Smooth muscle cell (in vitro differentiated cells): ENCODE data around the gene ACTN3. TPM values are rescaled to one million over a fixed set of nuclear protein-coding genes. Genes with fewer than 3 reads are reported as not detected.
"Not testable (repeated sequence)": the region's sequence is repeated elsewhere in the genome, so short reads cannot be mapped to it uniquely, and the experiment has no call there.

Experiments used
- DNase-seq: peaks from one replicate; lab custom pipeline; 2025; ENCODE audit not compliant: unreplicated experiment; lab: John Stamatoyannopoulos, UW
- H2AFZ ChIP-seq: fragments of 200-600 bp; sonication (generic); 2 replicates; pipeline ENCODE4 v1.6.0; 2016; ENCODE audit warnings: antibody characterized with exemption, low read depth, mild to moderate bottlenecking
- H3F3A ChIP-seq: fragments of 200-600 bp; sonication (generic); 2 replicates; pipeline ENCODE4 v1.6.0; 2017; ENCODE audit warnings: antibody characterized with exemption, low read depth
- H3K27ac ChIP-seq: fragments of 200-600 bp; sonication (generic); 2 replicates; pipeline ENCODE4 v1.5.1; 2016; ENCODE audit warnings: low read depth, mild to moderate bottlenecking
- H3K27me3 ChIP-seq: fragments of 200-600 bp; sonication (generic); 2 replicates; pipeline ENCODE4 v1.6.1; 2016; ENCODE audit warnings: low read depth, mild to moderate bottlenecking
- H3K36me3 ChIP-seq: fragments of 200-600 bp; sonication (generic); 2 replicates; pipeline ENCODE4 v1.5.1; 2016; ENCODE audit warnings: low read depth
- H3K4me1 ChIP-seq: fragments of 200-600 bp; sonication (generic); 2 replicates; pipeline ENCODE4 v1.5.1; 2016; ENCODE audit warnings: low read depth
- H3K4me2 ChIP-seq: fragments of 200-600 bp; sonication (generic); 2 replicates; pipeline ENCODE4 v1.6.0; 2016; ENCODE audit warnings: mild to moderate bottlenecking
- H3K4me3 ChIP-seq: fragments of 200-600 bp; sonication (generic); 2 replicates; pipeline ENCODE4 v1.5.1; 2016; ENCODE audit warnings: mild to moderate bottlenecking
- H3K79me2 ChIP-seq: fragments of 200-600 bp; sonication (generic); 2 replicates; pipeline ENCODE4 v1.6.0; 2016; ENCODE audit warnings: low read depth, mild to moderate bottlenecking
- H3K9ac ChIP-seq: fragments of 200-600 bp; sonication (generic); 2 replicates; pipeline ENCODE4 v1.6.0; 2016; ENCODE audit warnings: low read depth
- H3K9me3 ChIP-seq: fragments of 200-600 bp; sonication (generic); replicated peaks from 2 replicates; pipeline ENCODE4 v1.5.1; 2016; ENCODE audit warnings: low read depth
- H4K20me1 ChIP-seq: fragments of 200-600 bp; sonication (generic); 2 replicates; pipeline ENCODE4 v1.6.0; 2016; ENCODE audit warnings: low read depth
- WGBS: methylation state at CpG from one replicate; pipeline ENCODE4 v1.1.7; 2016; ENCODE audit warnings: low lambda C conversion rate; 5-methylcytosine and 5-hydroxymethylcytosine counted together
- polyA plus RNA-seq: library from polyadenylated mRNA; unstranded; fragments of >200 nt; fragmentation: Nextera tagmentation; extraction: Ambion mirVana; gene quantifications from 2 replicates; pipeline ENCODE4 v1.2.1, GENCODE V29; 2016
- total RNA-seq: library from RNA; depleted of rRNA; stranded (reverse); fragments of >200 nt; gene quantifications from 2 replicates; pipeline ENCODE4 v1.2.3, GENCODE V29; 2014
- TF ChIP-seq, protein P1 (sequence below): fragments of 200-600 bp; sonication (generic); IDR thresholded peaks from 2 replicates; pipeline ENCODE4 v1.5.1; 2017; ENCODE audit warnings: borderline replicate concordance, mild to moderate bottlenecking, antibody characterized with exemption; ENCODE audit not compliant: insufficient read depth, poor library complexity, severe bottlenecking

Gene ACTN3
- total and polyA plus RNA-seq, 2 experiments from 2014 or later, result 1.4 TPM; not detected in 1

DNA sequence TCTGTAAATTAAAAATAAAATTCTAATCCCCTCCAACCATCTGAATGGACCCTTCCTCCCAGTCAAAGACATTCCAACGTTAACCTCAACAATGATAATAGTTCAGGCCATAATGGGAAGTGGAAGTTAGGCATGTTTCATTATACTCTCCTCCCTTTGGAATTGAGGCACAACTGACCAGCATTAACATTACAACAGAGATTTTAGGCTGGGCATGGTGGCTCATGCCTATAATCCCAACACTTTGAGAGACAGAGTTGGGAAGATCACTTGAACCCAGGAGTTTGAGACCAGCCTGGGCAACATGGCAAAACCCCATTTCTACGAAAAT, 24.1 kb downstream of the ACTN3 start:
- H3K9ac ChIP-seq, result no peak overlapping the region
- H3K9me3 ChIP-seq, result no peaks in the 10 kb centered on the region
- H4K20me1 ChIP-seq, result no peaks in the 10 kb centered on the region
- no peak overlapping the region for H3K4me3 ChIP-seq
- 66% methylated on average over 2 of the region's 2 CpGs for WGBS
- no peaks in the 10 kb centered on the region for H3F3A ChIP-seq
- H3K4me2 ChIP-seq, result no peak overlapping the region
- no peak overlapping the region for H2AFZ ChIP-seq
- H3K27ac ChIP-seq, result no peak overlapping the region
- no peaks in the 10 kb centered on the region for H3K27me3 ChIP-seq
- DNase-seq, result no peak
- no peaks in the 10 kb centered on the region for H3K36me3 ChIP-seq
- TF ChIP-seq, protein P1, sequence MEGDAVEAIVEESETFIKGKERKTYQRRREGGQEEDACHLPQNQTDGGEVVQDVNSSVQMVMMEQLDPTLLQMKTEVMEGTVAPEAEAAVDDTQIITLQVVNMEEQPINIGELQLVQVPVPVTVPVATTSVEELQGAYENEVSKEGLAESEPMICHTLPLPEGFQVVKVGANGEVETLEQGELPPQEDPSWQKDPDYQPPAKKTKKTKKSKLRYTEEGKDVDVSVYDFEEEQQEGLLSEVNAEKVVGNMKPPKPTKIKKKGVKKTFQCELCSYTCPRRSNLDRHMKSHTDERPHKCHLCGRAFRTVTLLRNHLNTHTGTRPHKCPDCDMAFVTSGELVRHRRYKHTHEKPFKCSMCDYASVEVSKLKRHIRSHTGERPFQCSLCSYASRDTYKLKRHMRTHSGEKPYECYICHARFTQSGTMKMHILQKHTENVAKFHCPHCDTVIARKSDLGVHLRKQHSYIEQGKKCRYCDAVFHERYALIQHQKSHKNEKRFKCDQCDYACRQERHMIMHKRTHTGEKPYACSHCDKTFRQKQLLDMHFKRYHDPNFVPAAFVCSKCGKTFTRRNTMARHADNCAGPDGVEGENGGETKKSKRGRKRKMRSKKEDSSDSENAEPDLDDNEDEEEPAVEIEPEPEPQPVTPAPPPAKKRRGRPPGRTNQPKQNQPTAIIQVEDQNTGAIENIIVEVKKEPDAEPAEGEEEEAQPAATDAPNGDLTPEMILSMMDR, result no peak
- no peaks in the 10 kb centered on the region for H3K79me2 ChIP-seq
- peaks cover 11% of the 10 kb centered on the region for H3K4me1 ChIP-seq

DNA sequence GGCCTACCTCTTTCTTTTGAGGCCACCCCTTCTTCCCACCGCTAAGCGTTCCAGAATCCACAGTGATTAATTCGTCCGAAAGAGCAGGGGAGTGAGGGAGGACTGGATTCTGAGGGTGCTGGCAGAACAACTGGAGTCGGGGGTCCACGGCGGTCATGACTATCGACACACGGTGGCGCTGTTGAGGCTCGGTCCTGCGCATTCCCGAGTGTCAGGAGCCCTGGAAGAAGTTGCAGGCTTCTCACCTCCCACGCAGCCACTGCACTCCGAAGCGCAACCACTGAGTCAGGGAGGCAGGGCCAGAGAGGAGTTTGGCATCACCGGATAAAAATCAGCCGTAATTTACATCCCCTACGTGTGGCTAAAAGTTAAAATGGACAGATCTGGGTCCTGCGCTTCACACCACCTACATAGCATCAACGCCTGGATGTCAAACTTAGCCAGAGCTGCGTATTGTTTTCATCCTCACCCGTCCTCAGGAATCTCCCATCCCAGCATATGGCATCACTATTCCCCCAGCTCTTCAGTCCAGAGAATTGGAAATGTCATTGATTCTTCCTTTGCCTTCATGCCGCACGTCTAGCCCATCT, 32.4 kb downstream of the ACTN3 start:
- no peaks in the 10 kb centered on the region for H3K4me1 ChIP-seq
- H3K36me3 ChIP-seq, result no peaks in the 10 kb centered on the region
- TF ChIP-seq, protein P1, result peak; percentile 86
- H4K20me1 ChIP-seq, result no peaks in the 10 kb centered on the region
- peak overlapping the region; percentile 54 for H2AFZ ChIP-seq
- DNase-seq, result peak; percentile 55
- no peak overlapping the region for H3K9ac ChIP-seq
- no peaks in the 10 kb centered on the region for H3K9me3 ChIP-seq
- H3K4me3 ChIP-seq, result no peak overlapping the region
- 25% methylated on average over 25 of the region's 25 CpGs for WGBS
- H3K4me2 ChIP-seq, result peak overlapping the region; percentile 73
- no peaks in the 10 kb centered on the region for H3K27me3 ChIP-seq
- peaks cover 3% of the 10 kb centered on the region for H3F3A ChIP-seq
- no peak overlapping the region for H3K27ac ChIP-seq
- H3K79me2 ChIP-seq, result no peaks in the 10 kb centered on the region

DNA sequence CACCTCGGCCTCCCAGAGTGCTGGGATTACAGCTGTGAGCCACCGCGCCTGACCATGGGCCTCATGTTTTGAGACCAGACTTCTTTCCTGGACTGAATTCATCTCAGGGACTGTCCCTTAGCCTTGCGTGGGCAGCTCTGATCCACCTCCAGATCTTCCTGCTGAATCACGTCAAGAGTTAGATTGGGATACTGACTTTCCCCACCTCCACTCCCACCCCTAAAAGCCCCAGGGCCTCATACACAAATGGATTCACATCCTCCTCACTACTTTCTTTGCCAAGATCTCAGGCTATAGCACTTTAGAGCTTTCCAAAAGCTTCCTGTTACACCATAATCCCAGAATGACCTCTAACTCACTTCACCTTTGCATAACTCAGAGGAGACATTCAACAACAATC, 34.1 kb downstream of the ACTN3 start:
- Histone ChIP-seq H3K9ac (no peak overlapping the region), H3K9me3 (no peaks in the 10 kb centered on the region), H3F3A (peaks cover 3% of the 10 kb centered on the region), H3K36me3 (no peaks in the 10 kb centered on the region), H4K20me1 (no peaks in the 10 kb centered on the region), H3K4me1 (no peaks in the 10 kb centered on the region), H3K79me2 (no peaks in the 10 kb centered on the region), H3K27ac (peak overlapping the region; percentile 40), H3K4me3 (no peak overlapping the region), H2AFZ (no peak overlapping the region), H3K4me2 (no peak overlapping the region), H3K27me3 (no peaks in the 10 kb centered on the region)
- DNase-seq, result no peak
- 52% methylated on average over 5 of the region's 5 CpGs for WGBS
- TF ChIP-seq, protein P1, result no peak

DNA sequence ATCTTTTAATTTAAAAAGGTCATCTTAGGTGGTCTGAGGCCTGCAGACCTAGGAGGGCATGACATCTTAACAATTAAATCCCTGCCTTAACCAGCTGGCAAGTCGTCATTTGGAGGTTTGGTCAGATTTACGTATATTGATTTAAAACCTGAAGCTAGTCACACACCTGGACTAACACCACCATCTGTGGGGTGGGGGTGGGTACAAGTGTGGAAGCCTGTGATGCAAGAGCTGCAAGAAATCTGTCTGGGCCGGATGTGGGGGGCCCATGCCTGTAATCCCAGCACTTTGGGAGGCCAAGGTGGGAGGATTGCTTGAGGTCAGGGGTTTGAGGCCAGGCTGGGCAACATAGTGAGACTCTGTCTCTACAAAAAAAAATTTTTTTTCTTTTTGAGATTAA, 34.6 kb downstream of the ACTN3 start:
- DNase-seq, result no peak
- H3K79me2 ChIP-seq, result no peaks in the 10 kb centered on the region
- peaks cover 3% of the 10 kb centered on the region for H3F3A ChIP-seq
- no peak overlapping the region for H3K9ac ChIP-seq
- H3K36me3 ChIP-seq, result no peaks in the 10 kb centered on the region
- H3K4me1 ChIP-seq, result no peaks in the 10 kb centered on the region
- H3K27me3 ChIP-seq, result no peaks in the 10 kb centered on the region
- WGBS, result 92% methylated on average over 3 of the region's 3 CpGs
- H4K20me1 ChIP-seq, result no peaks in the 10 kb centered on the region
- TF ChIP-seq, protein P1, result no peak
- H3K4me3 ChIP-seq, result no peak overlapping the region
- peak overlapping the region; percentile 40 for H3K27ac ChIP-seq
- H3K9me3 ChIP-seq, result no peaks in the 10 kb centered on the region
- H3K4me2 ChIP-seq, result no peak overlapping the region
- no peak overlapping the region for H2AFZ ChIP-seq

DNA sequence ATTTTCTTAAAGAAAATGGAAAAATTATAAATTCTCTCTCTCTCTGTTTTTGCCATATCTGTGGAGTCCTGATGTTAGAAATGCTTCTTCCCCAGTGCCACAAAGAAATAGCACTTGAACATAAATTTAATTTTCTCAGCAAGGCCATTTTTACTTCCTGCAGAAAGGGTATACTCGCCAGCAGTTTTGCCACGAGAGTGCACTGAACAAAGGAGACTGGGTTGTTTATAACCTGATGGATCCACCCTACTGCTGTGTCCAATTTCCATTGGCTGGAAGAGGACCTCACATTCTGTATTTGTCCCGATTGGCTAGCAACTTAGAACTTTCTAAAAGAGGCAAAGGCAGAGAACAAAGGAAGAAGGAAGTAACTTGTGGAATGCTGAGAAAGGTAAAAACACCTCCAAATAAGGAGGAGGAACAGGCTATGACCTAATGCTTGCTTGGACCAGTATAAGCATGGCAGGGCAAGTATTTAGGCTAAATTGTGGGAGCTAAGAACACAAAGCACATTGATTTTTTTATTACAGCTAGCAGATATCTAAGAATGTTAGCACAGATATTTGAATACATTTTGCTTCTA, 36.0 kb downstream of the ACTN3 start:
- WGBS, result 62% methylated on average over 3 of the region's 3 CpGs
- not testable (repeated sequence) for H3K4me2 ChIP-seq, DNase-seq

DNA sequence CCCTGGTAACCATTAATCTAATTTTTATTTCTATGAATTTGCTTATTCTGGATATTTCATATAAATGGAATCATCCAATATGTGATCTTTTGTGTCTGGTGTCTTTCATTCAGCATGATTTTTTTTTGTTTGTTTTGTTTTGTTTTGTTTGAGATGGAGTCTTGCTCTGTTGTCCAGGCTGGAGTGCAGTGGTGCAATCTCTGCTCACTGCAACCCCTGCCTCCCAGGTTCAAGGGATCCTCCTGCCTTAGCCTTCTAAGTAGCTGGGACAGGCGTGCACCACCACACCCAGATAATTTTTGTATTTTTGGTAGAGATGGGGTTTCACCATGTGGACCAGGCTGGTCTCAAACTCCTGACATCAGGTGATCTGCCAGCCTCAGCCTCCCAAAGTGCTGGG, 38.7 kb downstream of the ACTN3 start:
- not testable (repeated sequence) for H3K9ac ChIP-seq, H2AFZ ChIP-seq, H3K36me3 ChIP-seq, H3K4me1 ChIP-seq, H3F3A ChIP-seq, DNase-seq, H3K4me3 ChIP-seq, H3K4me2 ChIP-seq, H3K79me2 ChIP-seq, H4K20me1 ChIP-seq, H3K9me3 ChIP-seq, H3K27me3 ChIP-seq, H3K27ac ChIP-seq
- WGBS, result 92% methylated on average over 1 of the region's 1 CpG

More for the DNA sequence above, 36.0 kb downstream of the ACTN3 start:
- not testable (repeated sequence) for H3K4me3 ChIP-seq, H3K27me3 ChIP-seq, H3K4me1 ChIP-seq, H4K20me1 ChIP-seq, H3K9me3 ChIP-seq, H3K79me2 ChIP-seq, H3K9ac ChIP-seq, H3K27ac ChIP-seq, H2AFZ ChIP-seq, H3F3A ChIP-seq, H3K36me3 ChIP-seq
